ENCODE measurements around the gene TNIK.

- no peak for TF ChIP-seq CTCF (IDR thresholded peaks at IDR 0.05)
- no peak for TF ChIP-seq POLR2A (IDR thresholded peaks at IDR 0.05)
- TF ChIP-seq POLR2AphosphoS5 (IDR thresholded peaks at IDR 0.05): no peak
Measured at GRCh38 chr3:171388527-171388926, 71.7 kb downstream of the TNIK start.

Measured in stomach (tissue), 4 donors.